Measurements from ENCODE around the gene MKS1.
A peak's percentile ranks its signal among the peaks of the same experiment; 100 is the strongest.

Gene MKS1

GRCh38 chr17:58156839-58157803 is 61.9 kb downstream of the MKS1 start:
- DNase-seq = peak; percentile 63
